ENCODE data around the gene ARID5B.

DNA sequence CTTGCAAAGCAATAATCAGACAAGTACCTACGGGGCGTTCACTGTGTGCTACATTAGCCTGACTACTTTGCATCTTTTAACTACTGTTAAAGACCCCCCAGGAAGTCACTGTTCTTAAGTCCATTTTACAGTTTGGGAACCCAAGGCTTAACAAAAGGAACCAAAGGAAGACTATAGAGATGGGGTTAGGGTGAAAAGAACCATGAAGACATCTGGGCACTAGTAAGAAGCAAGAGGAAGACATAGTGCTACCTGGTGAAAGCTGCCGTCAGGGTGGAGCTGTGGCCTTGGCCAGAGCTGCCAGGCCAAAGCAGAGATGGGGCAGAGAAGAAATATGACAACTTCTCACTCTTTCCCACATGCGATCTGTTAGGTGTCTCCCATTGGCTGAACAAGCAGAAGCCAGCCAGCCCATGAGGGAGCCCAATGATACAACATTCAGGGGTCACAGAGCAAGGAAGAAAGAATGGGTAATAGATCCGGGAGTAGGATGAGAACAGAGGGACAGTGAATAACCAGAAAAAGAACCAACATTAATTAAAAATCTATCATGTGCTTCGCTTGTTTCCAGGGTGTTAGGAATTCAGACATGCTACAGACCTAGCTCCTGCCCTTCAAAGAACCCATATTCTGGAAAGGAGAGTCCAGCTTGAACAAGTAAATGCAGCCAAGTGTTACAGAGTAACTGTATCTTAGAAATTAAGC, 85.4 kb downstream of the ARID5B start:
- TF ChIP-seq, protein P1, sequence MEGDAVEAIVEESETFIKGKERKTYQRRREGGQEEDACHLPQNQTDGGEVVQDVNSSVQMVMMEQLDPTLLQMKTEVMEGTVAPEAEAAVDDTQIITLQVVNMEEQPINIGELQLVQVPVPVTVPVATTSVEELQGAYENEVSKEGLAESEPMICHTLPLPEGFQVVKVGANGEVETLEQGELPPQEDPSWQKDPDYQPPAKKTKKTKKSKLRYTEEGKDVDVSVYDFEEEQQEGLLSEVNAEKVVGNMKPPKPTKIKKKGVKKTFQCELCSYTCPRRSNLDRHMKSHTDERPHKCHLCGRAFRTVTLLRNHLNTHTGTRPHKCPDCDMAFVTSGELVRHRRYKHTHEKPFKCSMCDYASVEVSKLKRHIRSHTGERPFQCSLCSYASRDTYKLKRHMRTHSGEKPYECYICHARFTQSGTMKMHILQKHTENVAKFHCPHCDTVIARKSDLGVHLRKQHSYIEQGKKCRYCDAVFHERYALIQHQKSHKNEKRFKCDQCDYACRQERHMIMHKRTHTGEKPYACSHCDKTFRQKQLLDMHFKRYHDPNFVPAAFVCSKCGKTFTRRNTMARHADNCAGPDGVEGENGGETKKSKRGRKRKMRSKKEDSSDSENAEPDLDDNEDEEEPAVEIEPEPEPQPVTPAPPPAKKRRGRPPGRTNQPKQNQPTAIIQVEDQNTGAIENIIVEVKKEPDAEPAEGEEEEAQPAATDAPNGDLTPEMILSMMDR (IDR thresholded peaks at IDR 0.05): no peak
- TF ChIP-seq POLR2A (IDR thresholded peaks at IDR 0.05): no peak

Measured in Peyer's patch (tissue), 4 donors.